Body of pancreas (tissue), 4 donors: ENCODE measurements around the gene PARP16.

Source experiments
- CTCF ChIP-seq, 7 experiments: fragments of 450-650 bp in 4 of 7; fragments of 200-600 bp in 3 of 7; sonication (generic) in 3 of 7; IDR thresholded peaks; one replicate each; pipeline ENCODE4 v1.5.1; 2016 to 2019; ENCODE audit warnings: antibody characterized with exemption in 7 of 7
- POLR2A ChIP-seq, 3 donors: fragments of 450-650 bp; IDR thresholded peaks; one replicate each; pipeline ENCODE4 v1.6.1; 2016; ENCODE audit warnings: antibody characterized with exemption in 3 of 3, mild to moderate bottlenecking in 2 of 3

- TF ChIP-seq CTCF (IDR thresholded peaks at IDR 0.05) = no peak
- no peak for TF ChIP-seq POLR2A (IDR thresholded peaks at IDR 0.05)
Measured at GRCh38 chr15:65277015-65277414, 9.7 kb downstream of the PARP16 start.
